ENCODE results near the gene NPR2. TPM values are rescaled to one million over a fixed set of nuclear protein-coding genes. Genes with fewer than 3 reads are reported as not detected.

Gene NPR2
- total and polyA plus RNA-seq, 2 experiments from 2014 or later, result 12.2 to 13.9 TPM

DNA sequence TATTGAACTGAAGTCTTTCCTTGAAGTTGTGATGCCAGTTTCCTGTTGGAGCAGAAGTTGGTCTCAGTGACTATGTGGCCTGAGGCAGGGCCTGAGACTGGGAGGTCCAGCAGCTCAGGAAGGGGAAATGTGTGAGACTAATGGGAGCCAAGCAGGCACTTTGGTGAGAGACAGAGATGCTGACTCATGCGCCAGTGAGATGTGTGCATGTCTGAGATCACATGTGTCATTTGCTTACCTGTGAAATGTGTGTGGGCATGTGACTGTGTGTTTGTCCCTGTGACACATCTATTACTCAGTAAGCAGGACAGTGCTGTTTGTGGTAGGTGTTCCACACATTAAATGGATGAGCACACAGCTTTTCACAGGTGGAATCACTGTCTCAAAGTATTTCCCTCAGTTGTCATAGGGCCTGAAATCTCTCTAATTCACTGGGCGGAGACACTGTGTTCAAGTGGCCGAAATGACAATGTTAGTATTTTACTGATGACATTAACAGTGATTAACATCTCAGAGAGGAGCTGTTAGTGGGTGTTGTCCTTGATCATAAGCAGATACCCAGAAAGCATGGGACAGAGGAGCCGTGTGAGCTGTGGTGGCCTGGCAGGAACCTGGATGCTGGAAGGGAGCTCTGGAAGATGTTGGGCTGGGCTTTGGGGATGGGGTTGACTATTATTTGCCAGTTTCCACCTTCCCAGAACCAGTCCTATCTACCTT, 7.4 kb downstream of the NPR2 start:
- Histone ChIP-seq H3K9me3 (ENCODE audit: low read depth) (no peaks in the 10 kb centered on the region), H3K4me3 (no peak overlapping the region), H3K27ac (no peak overlapping the region), H3K27me3 (no peaks in the 10 kb centered on the region), H3K4me2 (no peak overlapping the region), H3K36me3 (replicated peaks; ENCODE audit: insufficient read depth, low read depth) (no peaks in the 10 kb centered on the region), H4K20me1 (ENCODE audit: insufficient read depth, poor library complexity, severe bottlenecking) (no peaks in the 10 kb centered on the region), H3K4me1 (ENCODE audit: insufficient read depth) (peaks cover 3% of the 10 kb centered on the region), H3K9me2 (replicated peaks; ENCODE audit: insufficient read depth) (no peaks in the 10 kb centered on the region), H3K79me2 (no peaks in the 10 kb centered on the region), H2AFZ (no peak overlapping the region)
- DNase-seq (ENCODE audit: low spot score), result peak; percentile 53
- WGBS (ENCODE audit: low lambda C conversion rate, missing lambda C conversion rate), result 89% methylated on average over 4 of the region's 4 CpGs
- TF ChIP-seq EZH2 (IDR thresholded peaks at IDR 0.05; ENCODE audit: borderline replicate concordance), result no peak
- no peak for TF ChIP-seq EZH2phosphoT487 (IDR thresholded peaks at IDR 0.05; ENCODE audit: low read depth, severe bottlenecking, unreplicated experiment)
- TF ChIP-seq, protein P1, sequence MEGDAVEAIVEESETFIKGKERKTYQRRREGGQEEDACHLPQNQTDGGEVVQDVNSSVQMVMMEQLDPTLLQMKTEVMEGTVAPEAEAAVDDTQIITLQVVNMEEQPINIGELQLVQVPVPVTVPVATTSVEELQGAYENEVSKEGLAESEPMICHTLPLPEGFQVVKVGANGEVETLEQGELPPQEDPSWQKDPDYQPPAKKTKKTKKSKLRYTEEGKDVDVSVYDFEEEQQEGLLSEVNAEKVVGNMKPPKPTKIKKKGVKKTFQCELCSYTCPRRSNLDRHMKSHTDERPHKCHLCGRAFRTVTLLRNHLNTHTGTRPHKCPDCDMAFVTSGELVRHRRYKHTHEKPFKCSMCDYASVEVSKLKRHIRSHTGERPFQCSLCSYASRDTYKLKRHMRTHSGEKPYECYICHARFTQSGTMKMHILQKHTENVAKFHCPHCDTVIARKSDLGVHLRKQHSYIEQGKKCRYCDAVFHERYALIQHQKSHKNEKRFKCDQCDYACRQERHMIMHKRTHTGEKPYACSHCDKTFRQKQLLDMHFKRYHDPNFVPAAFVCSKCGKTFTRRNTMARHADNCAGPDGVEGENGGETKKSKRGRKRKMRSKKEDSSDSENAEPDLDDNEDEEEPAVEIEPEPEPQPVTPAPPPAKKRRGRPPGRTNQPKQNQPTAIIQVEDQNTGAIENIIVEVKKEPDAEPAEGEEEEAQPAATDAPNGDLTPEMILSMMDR (IDR thresholded peaks at IDR 0.05; ENCODE audit: poor library complexity), result no peak

DNA sequence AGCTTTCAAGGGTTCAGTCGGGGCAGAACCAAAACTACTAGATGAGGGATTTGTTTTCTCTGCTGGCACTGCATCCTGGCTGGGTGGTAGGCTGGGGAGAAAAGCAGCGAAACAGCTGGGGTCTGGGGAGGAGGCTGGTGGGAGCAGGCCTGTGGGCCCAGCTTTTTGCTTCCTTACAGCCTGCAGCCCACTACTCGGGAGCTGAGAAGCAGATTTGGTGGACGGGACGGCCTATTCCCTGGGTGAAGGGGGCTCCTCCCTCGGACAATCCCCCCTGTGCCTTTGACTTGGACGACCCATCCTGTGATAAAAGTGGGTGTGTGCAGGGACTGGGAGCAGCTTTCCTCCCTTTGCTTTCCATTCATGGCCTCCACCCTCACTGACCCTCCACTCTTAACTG, 9.1 kb downstream of the NPR2 start:
- Histone ChIP-seq H3K27ac (no peak overlapping the region), H3K4me2 (no peak overlapping the region), H3K27me3 (no peaks in the 10 kb centered on the region), H2AFZ (no peak overlapping the region), H3K4me1 (ENCODE audit: insufficient read depth) (no peaks in the 10 kb centered on the region), H4K20me1 (ENCODE audit: insufficient read depth, poor library complexity, severe bottlenecking) (no peaks in the 10 kb centered on the region), H3K9me3 (ENCODE audit: low read depth) (no peaks in the 10 kb centered on the region), H3K79me2 (no peaks in the 10 kb centered on the region), H3K4me3 (no peak overlapping the region), H3K9me2 (replicated peaks; ENCODE audit: insufficient read depth) (no peaks in the 10 kb centered on the region), H3K36me3 (replicated peaks; ENCODE audit: insufficient read depth, low read depth) (no peaks in the 10 kb centered on the region)
- WGBS (ENCODE audit: low lambda C conversion rate, missing lambda C conversion rate), result 84% methylated on average over 7 of the region's 7 CpGs
- TF ChIP-seq EZH2 (IDR thresholded peaks at IDR 0.05; ENCODE audit: borderline replicate concordance), result no peak
- TF ChIP-seq, protein P1 (IDR thresholded peaks at IDR 0.05; ENCODE audit: poor library complexity), result no peak
- no peak for TF ChIP-seq EZH2phosphoT487 (IDR thresholded peaks at IDR 0.05; ENCODE audit: low read depth, severe bottlenecking, unreplicated experiment)
- no peak for DNase-seq (ENCODE audit: low spot score)

DNA sequence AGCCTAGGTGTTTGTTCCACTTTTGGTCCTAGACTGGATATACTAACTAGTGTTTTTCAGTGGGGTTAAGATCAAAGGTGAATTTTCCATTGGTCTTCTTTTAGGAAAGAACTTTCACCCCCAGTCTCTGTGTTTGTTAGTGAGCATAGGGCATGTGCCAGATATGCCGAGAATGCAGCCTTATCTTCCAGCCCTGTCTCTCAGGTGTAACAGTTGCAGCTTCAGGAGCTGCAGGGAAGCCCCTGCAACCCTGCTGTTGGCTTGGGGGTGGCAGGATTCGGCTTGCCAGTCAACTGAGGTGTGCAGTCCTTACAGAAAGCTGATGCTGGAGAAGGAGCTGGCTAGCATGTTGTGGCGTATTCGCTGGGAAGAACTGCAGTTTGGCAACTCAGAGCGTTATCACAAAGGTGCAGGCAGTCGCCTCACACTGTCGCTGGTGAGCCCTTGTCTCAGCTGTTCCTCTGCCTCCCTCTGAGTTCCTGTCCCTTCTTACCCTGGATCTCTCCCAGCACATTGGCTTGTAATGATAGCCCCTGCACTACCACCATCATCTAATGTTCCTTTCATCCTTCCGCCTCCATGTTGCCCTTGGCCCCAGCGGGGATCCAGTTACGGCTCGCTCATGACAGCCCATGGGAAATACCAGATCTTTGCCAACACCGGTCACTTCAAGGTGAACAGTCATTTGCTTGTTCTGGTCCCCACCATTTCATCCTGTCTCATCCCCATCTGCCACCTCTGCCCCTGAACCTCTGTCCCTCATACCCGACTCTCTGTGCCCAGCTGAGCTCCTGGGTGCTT, 10.1 kb downstream of the NPR2 start:
- H3K9me2 ChIP-seq (replicated peaks; ENCODE audit: insufficient read depth), result no peaks in the 10 kb centered on the region
- TF ChIP-seq EZH2 (IDR thresholded peaks at IDR 0.05; ENCODE audit: borderline replicate concordance), result no peak
- TF ChIP-seq, protein P1 (IDR thresholded peaks at IDR 0.05; ENCODE audit: poor library complexity), result no peak
- TF ChIP-seq EZH2phosphoT487 (IDR thresholded peaks at IDR 0.05; ENCODE audit: low read depth, severe bottlenecking, unreplicated experiment), result no peak
- H4K20me1 ChIP-seq (ENCODE audit: insufficient read depth, poor library complexity, severe bottlenecking), result no peaks in the 10 kb centered on the region
- no peak overlapping the region for H3K27ac ChIP-seq
- WGBS (ENCODE audit: low lambda C conversion rate, missing lambda C conversion rate), result 85% methylated on average over 13 of the region's 13 CpGs
- H3K79me2 ChIP-seq, result no peaks in the 10 kb centered on the region
- H3K9me3 ChIP-seq (ENCODE audit: low read depth), result no peaks in the 10 kb centered on the region
- no peak for DNase-seq (ENCODE audit: low spot score)
- no peaks in the 10 kb centered on the region for H3K4me1 ChIP-seq (ENCODE audit: insufficient read depth)
- no peak overlapping the region for H3K4me2 ChIP-seq
- H2AFZ ChIP-seq, result no peak overlapping the region
- no peaks in the 10 kb centered on the region for H3K27me3 ChIP-seq
- no peaks in the 10 kb centered on the region for H3K36me3 ChIP-seq (replicated peaks; ENCODE audit: insufficient read depth, low read depth)
- no peak overlapping the region for H3K4me3 ChIP-seq

All from hepatocyte (in vitro differentiated cells).